K562 (cell line): ENCODE results near the gene GNG5. TPM values are rescaled to one million over a fixed set of nuclear protein-coding genes. Genes with fewer than 3 reads are reported as not detected.

ENCODE experiments used
- ATAC-seq: fragments of 200-7000 bp; cut with Tn5 transposase; 3 replicates; pipeline ENCODE4 v1.9.1; 2020; ENCODE audit warnings: moderate library complexity
- BruUV-seq: library from RNA; stranded (reverse); fragments of 400-500 nt; replicated peaks from 2 replicates; lab custom pipeline; 2021; lab: Mats Ljungman, UMichigan
- CTCF ChIA-PET: fragments of 300-600 bp; formaldehyde crosslinking; extraction: SDS; loops from one replicate; lab custom pipeline; 2021; ENCODE audit warnings: low intra/inter-chr PET ratio; lab: Yijun Ruan, JAX
- POLR2A ChIA-PET: fragments of 300-600, 350-650 bp; sonication (Branson Sonifier 250); formaldehyde crosslinking; extraction: SDS; loops from one replicate; lab custom pipeline; 2021; ENCODE audit warnings: antibody characterized with exemption, inconsistent platforms; lab: Yijun Ruan, JAX
- DNase-seq, 4 experiments: peaks; one replicate each; pipeline versions ENCODE4 v3.0.0 to v3.0.0-alpha.2; 2011 to 2018; ENCODE audit warnings: low spot score in 3 of 4, mixed read lengths in 3 of 4; ENCODE audit errors: extremely low read depth in 1 of 4
- FAIRE-seq: peaks from 2 replicates; lab custom pipeline; 2011; peaks lifted over from hg19 to GRCh38; lab: Jason Lieb, UNC
- H2AFZ ChIP-seq: 2 replicates; pipeline ENCODE4 v1.6.0; 2011; ENCODE audit warnings: low read depth, low read length, control low read depth, inconsistent platforms
- H3K27ac ChIP-seq: fragments of 200-600 bp; 3 replicates; pipeline ENCODE4 v1.8.0; 2011; ENCODE audit warnings: low read depth, mild to moderate bottlenecking, control low read depth, inconsistent platforms, low read length, moderate library complexity, mixed read lengths; ENCODE audit errors: extremely low read depth
- H3K27me3 ChIP-seq, 2 experiments: fragments of 300-600 bp in 1 of 2; 2 replicates in 1 of 2; 3 replicates in 1 of 2; pipeline versions ENCODE4 v1.6.0 to v1.8.0; 2011; ENCODE audit warnings: inconsistent platforms in 2 of 2, low read length in 2 of 2, mild to moderate bottlenecking in 1 of 2, mixed read lengths in 1 of 2, moderate library complexity in 1 of 2; ENCODE audit not compliant: control insufficient read depth in 2 of 2, insufficient read depth in 2 of 2
- H3K36me3 ChIP-seq: fragments of 300-600 bp; 3 replicates; pipeline ENCODE4 v1.8.0; 2011; ENCODE audit warnings: mild to moderate bottlenecking, low read length, inconsistent platforms; ENCODE audit not compliant: control insufficient read depth, insufficient read depth
- H3K4me1 ChIP-seq, 2 experiments: fragments of 200-600 bp in 1 of 2; replicated peaks in 1 of 2; 2 replicates in 1 of 2; 3 replicates in 1 of 2; pipeline versions ENCODE4 v1.5.1 to v1.8.0; 2011; ENCODE audit warnings: inconsistent platforms in 2 of 2, low read length in 2 of 2, mild to moderate bottlenecking in 1 of 2, mixed read lengths in 1 of 2, moderate library complexity in 1 of 2; ENCODE audit not compliant: control insufficient read depth in 2 of 2, insufficient read depth in 2 of 2
- H3K4me2 ChIP-seq: 2 replicates; pipeline ENCODE4 v1.6.1; 2011; ENCODE audit warnings: low read length, control low read depth, inconsistent platforms, mixed read lengths; ENCODE audit not compliant: insufficient read depth
- H3K4me3 ChIP-seq: fragments of 200-600 bp; sonication (generic), shearing (Covaris generic); 2 replicates; pipeline ENCODE4 v1.5.1; 2016; ENCODE audit warnings: control low read depth, inconsistent platforms
- H3K79me2 ChIP-seq: fragments of 200-600 bp; 3 replicates; pipeline ENCODE4 v1.8.0; 2011; ENCODE audit warnings: low read length, inconsistent platforms; ENCODE audit not compliant: control insufficient read depth, insufficient read depth
- H3K9ac ChIP-seq, 2 experiments: 2 replicates each; pipeline versions ENCODE4 v1.6.0 to v1.6.1; 2011; ENCODE audit warnings: low read depth in 2 of 2, low read length in 2 of 2, control low read depth in 1 of 2, inconsistent platforms in 1 of 2, mild to moderate bottlenecking in 1 of 2, mixed read lengths in 1 of 2; ENCODE audit not compliant: insufficient read depth in 1 of 2
- H3K9me1 ChIP-seq: one replicate; pipeline ENCODE4 v1.6.0; 2011; ENCODE audit warnings: inconsistent platforms, mild to moderate bottlenecking, low read length, moderate library complexity; ENCODE audit not compliant: control insufficient read depth, insufficient read depth
- H3K9me3 ChIP-seq: replicated peaks from 2 replicates; pipeline ENCODE4 v1.5.1; 2011; ENCODE audit warnings: low read depth, low read length, inconsistent platforms; ENCODE audit not compliant: control insufficient read depth, insufficient read depth
- H4K20me1 ChIP-seq: replicated peaks from 2 replicates; pipeline ENCODE4 v1.6.1; 2011; ENCODE audit warnings: low read length, inconsistent platforms, mixed read lengths; ENCODE audit not compliant: control insufficient read depth, insufficient read depth
- ATF1 ChIP-seq, 2 experiments: fragments of 450-650 bp in 1 of 2; IDR thresholded peaks; 2 replicates each; pipeline ENCODE4 v1.6.1; 2016; ENCODE audit warnings: missing compliant biosample characterization in 1 of 2, missing genetic modification characterization in 1 of 2
- GATAD2A ChIP-seq: fragments of 450-650 bp; IDR thresholded peaks from 2 replicates; pipeline ENCODE4 v1.6.1; 2017
- HOXB6 ChIP-seq: fragments of 250-450 bp; sonication (Bioruptor Pico); IDR thresholded peaks from 2 replicates; pipeline ENCODE4 v1.5.1; 2022; ENCODE audit warnings: mild to moderate bottlenecking, borderline replicate concordance
- KLF1 ChIP-seq: fragments of 450-650 bp; IDR thresholded peaks from 2 replicates; pipeline ENCODE4 v1.6.1; 2016; ENCODE audit warnings: missing genetic modification characterization, missing compliant biosample characterization
- MEF2D ChIP-seq: conservative IDR thresholded peaks from 2 replicates; pipeline ENCODE4 v1.6.1; 2016; ENCODE audit warnings: low read depth, missing genetic modification characterization, missing compliant biosample characterization
- SMARCB1 ChIP-seq: IDR thresholded peaks from 2 replicates; pipeline ENCODE4 v1.6.1; 2011; ENCODE audit warnings: improper control_type of control experiment, low read depth; ENCODE audit not compliant: insufficient read length
- ZBTB17 ChIP-seq: fragments of 450-650 bp; formaldehyde crosslinking; IDR thresholded peaks from 2 replicates; pipeline ENCODE4 v1.4.0; 2020; ENCODE audit warnings: mild to moderate bottlenecking
- ZFPM2 ChIP-seq: fragments of 250-450 bp; sonication (Bioruptor Pico); IDR thresholded peaks from 2 replicates; pipeline ENCODE4 v1.5.1; 2022; ENCODE audit warnings: mild to moderate bottlenecking
- ZNF12 ChIP-seq: sonication (generic); formaldehyde crosslinking; IDR thresholded peaks from 2 replicates; pipeline ENCODE4 v1.4.0; 2020; ENCODE audit warnings: mild to moderate bottlenecking, missing genetic modification reagents
- WGBS: fragments of 100-300 bp; shearing (Covaris generic); methylation state at CpG from one replicate; pipeline ENCODE4 v1.1.6; 2016; ENCODE audit warnings: low coverage, mixed read lengths; ENCODE audit not compliant: insufficient coverage; ENCODE audit errors: missing lambda C conversion rate; 5-methylcytosine and 5-hydroxymethylcytosine counted together
- in situ Hi-C: fragments of 300-500 bp; cut with MboI; formaldehyde crosslinking; loops from 4 replicates; pipeline ENCODE4 v1.15.0; 2018; ENCODE audit warnings: inconsistent platforms, mixed read lengths
- intact Hi-C: fragments of 100-400 bp; cut with micrococcal nuclease; formaldehyde crosslinking; loops from 2 replicates; pipeline ENCODE4 v1.14.2; 2022
- polyA plus RNA-seq, 8 experiments: library from polyadenylated mRNA; depleted of rRNA in 4 of 8; stranded (reverse) in 5 of 8; unstranded in 3 of 8; fragments of >200 nt; fragmentation: Nextera tagmentation in 2 of 8; fragmentation: Illumina TruSeq in 1 of 8; extraction: Ambion mirVana in 2 of 8; extraction: Trizol in 1 of 8; gene quantifications; 2 replicates each; pipeline versions ENCODE4 v1.2.1 to v1.2.3, GENCODE V29; 2011 to 2014; ENCODE audit warnings: inconsistent platforms in 1 of 8, missing spikeins in 1 of 8
- total RNA-seq, 7 experiments: library from RNA; depleted of rRNA in 6 of 7; stranded (reverse); fragments of >200 nt in 6 of 7; fragmentation: Illumina TruSeq in 2 of 7; extraction: Trizol in 2 of 7; gene quantifications; 2 replicates each; pipeline versions ENCODE4 v1.2.1 to v1.2.3, GENCODE V29; 2011 to 2021; ENCODE audit warnings: low replicate concordance in 1 of 7

The GNG5 gene
- total and polyA plus RNA-seq, 9 of the 15 experiments (the other 6 are each of a cell fraction or from before 2014, with no cell fraction given): 61.9 to 243 (median 150) TPM

GRCh38 chr1:84550826-84551225 lies 44.4 kb upstream of the GNG5 start:
- Histone ChIP-seq H4K20me1 (no peaks in the 10 kb centered on the region), H3K9ac (no peak overlapping the region), H3K4me2 (no peak overlapping the region), H3K9me1 (no peaks in the 10 kb centered on the region), H3K36me3 (no peaks in the 10 kb centered on the region; the same call in 2 of the 3 replicates), H3K27ac (no peak overlapping the region), H3K79me2 (no peaks in the 10 kb centered on the region), H3K4me1 (no peaks in the 10 kb centered on the region), H2AFZ (no peak overlapping the region), H3K4me3 (no peak overlapping the region), H3K27me3 (no peaks in the 10 kb centered on the region), H3K9me3 (no peaks in the 10 kb centered on the region)
- POLR2A ChIA-PET: interaction anchor here (0.6 to 1.3 kb wide), 4 partner anchors 10 to 547 kb away, joined by 3 to 5 read pairs (median 3); no protein-coding TSS in a partner anchor
- no peak for TF ChIP-seq ZBTB17 (CRISPR knock-in tag)
- no peak for TF ChIP-seq GATAD2A
- no peak for TF ChIP-seq HOXB6 (CRISPR knock-in tag)
- no peak for TF ChIP-seq KLF1 (tag)
- TF ChIP-seq ATF1 (CRISPR knock-in tag; IDR thresholded peaks at IDR 0.05): no peak
- no peak for TF ChIP-seq ATF1 (tag; IDR thresholded peaks at IDR 0.05)
- TF ChIP-seq SMARCB1: no peak
- no peak for TF ChIP-seq ZFPM2 (CRISPR knock-in tag)
- no peak for TF ChIP-seq ZNF12
- TF ChIP-seq MEF2D: no peak
- CTCF ChIA-PET: no interaction called here
- BruUV-seq: no TSS peak
- ATAC-seq (no peak), FAIRE-seq (no peak), DNase-seq (no peak)
- intact Hi-C loops: no loop called here
- in situ Hi-C loops: no loop called here
- WGBS: 73% methylated on average over 2 of the region's 2 CpGs
